GM23248 (cell line): ENCODE results near the gene SPTLC2. TPM values are rescaled to one million over a fixed set of nuclear protein-coding genes. Genes with fewer than 3 reads are reported as not detected.

ENCODE experiments used
- DNase-seq: peaks from one replicate; pipeline ENCODE4 v3.0.0-alpha.2; 2015
- H2AFZ ChIP-seq: fragments of 200-600 bp; sonication (generic); 2 replicates; pipeline ENCODE4 v1.6.1; 2016; ENCODE audit warnings: antibody characterized with exemption
- H3F3A ChIP-seq: fragments of 200-600 bp; sonication (generic); 2 replicates; pipeline ENCODE4 v1.6.1; 2016; ENCODE audit warnings: mild to moderate bottlenecking, antibody characterized with exemption, mixed run types; ENCODE audit not compliant: insufficient read depth
- H3K27ac ChIP-seq: fragments of 200-600 bp; sonication (generic); 2 replicates; pipeline ENCODE4 v1.5.1; 2016; ENCODE audit warnings: mild to moderate bottlenecking
- H3K27me3 ChIP-seq: fragments of 200-600 bp; sonication (generic); replicated peaks from 2 replicates; pipeline ENCODE4 v1.6.1; 2016; ENCODE audit warnings: mild to moderate bottlenecking; ENCODE audit not compliant: insufficient read depth
- H3K36me3 ChIP-seq: fragments of 200-600 bp; sonication (generic); 2 replicates; pipeline ENCODE4 v1.6.1; 2016; ENCODE audit warnings: low read depth, mild to moderate bottlenecking
- H3K4me1 ChIP-seq: fragments of 200-600 bp; sonication (generic); 2 replicates; pipeline ENCODE4 v1.6.1; 2016; ENCODE audit warnings: mild to moderate bottlenecking; ENCODE audit not compliant: insufficient read depth
- H3K4me2 ChIP-seq: fragments of 200-600 bp; sonication (generic); one replicate; pipeline ENCODE4 v1.6.1; 2016; ENCODE audit warnings: mild to moderate bottlenecking; ENCODE audit not compliant: unreplicated experiment
- H3K4me3 ChIP-seq: fragments of 200-600 bp; sonication (generic); 2 replicates; pipeline ENCODE4 v1.5.1; 2016; ENCODE audit warnings: mild to moderate bottlenecking
- H3K79me2 ChIP-seq: fragments of 200-600 bp; sonication (generic); 2 replicates; pipeline ENCODE4 v1.6.1; 2016; ENCODE audit warnings: mild to moderate bottlenecking; ENCODE audit not compliant: insufficient read depth
- H3K9ac ChIP-seq: fragments of 200-600 bp; sonication (generic); 2 replicates; pipeline ENCODE4 v1.6.1; 2016; ENCODE audit warnings: mild to moderate bottlenecking
- H3K9me2 ChIP-seq: fragments of 200-600 bp; sonication (generic); 2 replicates; pipeline ENCODE4 v1.6.1; 2016; ENCODE audit warnings: mixed run types, mild to moderate bottlenecking, moderate library complexity; ENCODE audit not compliant: insufficient read depth
- H3K9me3 ChIP-seq: fragments of 200-600 bp; sonication (generic); one replicate; pipeline ENCODE4 v1.6.1; 2017; ENCODE audit warnings: low read depth
- H4K20me1 ChIP-seq: fragments of 200-600 bp; sonication (generic); 2 replicates; pipeline ENCODE4 v1.6.0; 2016; ENCODE audit not compliant: insufficient read depth
- EZH2 ChIP-seq: fragments of 200-600 bp; sonication (generic); IDR thresholded peaks from 2 replicates; pipeline ENCODE4 v1.6.1; 2018; ENCODE audit warnings: antibody characterized with exemption, mild to moderate bottlenecking; ENCODE audit not compliant: insufficient read depth, poor library complexity, severe bottlenecking
- EZH2phosphoT487 ChIP-seq: fragments of 200-600 bp; sonication (generic); IDR thresholded peaks from 2 replicates; pipeline ENCODE4 v1.6.1; 2018; ENCODE audit warnings: antibody characterized with exemption, moderate library complexity, mild to moderate bottlenecking, low read depth; ENCODE audit not compliant: insufficient read depth
- WGBS, 2 experiments: methylation state at CpG; one replicate each; pipeline ENCODE4 v1.1.6; 2015 to 2017; ENCODE audit warnings: low lambda C conversion rate in 2 of 2, low coverage in 1 of 2; ENCODE audit errors: missing lambda C conversion rate in 2 of 2; 5-methylcytosine and 5-hydroxymethylcytosine counted together
- in situ Hi-C: fragments of 300-500 bp; cut with MboI; formaldehyde crosslinking; loops from 2 replicates; pipeline ENCODE4 v1.15.0; 2020
- polyA plus RNA-seq: library from polyadenylated mRNA; unstranded; fragments of >200 nt; fragmentation: Nextera tagmentation; extraction: Ambion mirVana; gene quantifications from 2 replicates; pipeline ENCODE4 v1.2.1, GENCODE V29; 2016
- total RNA-seq: library from RNA; depleted of rRNA; stranded (reverse); fragments of >200 nt; shearing (Covaris generic); gene quantifications from 2 replicates; pipeline ENCODE4 v1.2.3, GENCODE V29; 2014

SPTLC2 gene
- total and polyA plus RNA-seq, 2 experiments from 2014 or later: 44.7 to 45.6 TPM

- Histone ChIP-seq H3K4me3 (no peak overlapping the region), H3K4me2 (no peak overlapping the region), H3K79me2 (no peaks in the 10 kb centered on the region), H3F3A (no peaks in the 10 kb centered on the region), H2AFZ (no peak overlapping the region), H3K9me2 (no peaks in the 10 kb centered on the region), H3K27ac (no peak overlapping the region), H3K36me3 (no peaks in the 10 kb centered on the region), H4K20me1 (no peaks in the 10 kb centered on the region), H3K4me1 (peaks cover 3% of the 10 kb centered on the region; the same call in 1 of the 2 replicates), H3K27me3 (no peaks in the 10 kb centered on the region), H3K9me3 (no peaks in the 10 kb centered on the region), H3K9ac (no peak overlapping the region)
- no peak for TF ChIP-seq EZH2
- no peak for TF ChIP-seq EZH2phosphoT487
- DNase-seq: no peak
- WGBS, 2 experiments: 42 to 49% methylated on average over 2 of the region's 2 CpGs
- in situ Hi-C loops: no loop called here
These were observed 32.2 kb upstream of the SPTLC2 start for GRCh38 chr14:77648520-77649200.

- no peak overlapping the region for H2AFZ ChIP-seq
- peaks cover 3% of the 10 kb centered on the region; the same call in 1 of the 2 replicates for H3K4me1 ChIP-seq
- in situ Hi-C loops: no loop called here
- no peaks in the 10 kb centered on the region for H4K20me1 ChIP-seq
- WGBS, 2 experiments: 79 to 89% methylated on average over 2 of the region's 2 CpGs
- H3K36me3 ChIP-seq: no peaks in the 10 kb centered on the region
- H3K27ac ChIP-seq: no peak overlapping the region
- no peak overlapping the region for H3K4me2 ChIP-seq
- DNase-seq: no peak
- no peaks in the 10 kb centered on the region for H3F3A ChIP-seq
- no peak overlapping the region for H3K9ac ChIP-seq
- H3K9me3 ChIP-seq: no peaks in the 10 kb centered on the region
- H3K4me3 ChIP-seq: no peak overlapping the region
- TF ChIP-seq EZH2 (no peak), EZH2phosphoT487 (no peak)
- no peaks in the 10 kb centered on the region for H3K9me2 ChIP-seq
- no peaks in the 10 kb centered on the region for H3K27me3 ChIP-seq
- no peaks in the 10 kb centered on the region for H3K79me2 ChIP-seq
These were observed 31.4 kb upstream of the SPTLC2 start for GRCh38 chr14:77647853-77648252.

- H3K27me3 ChIP-seq: no peaks in the 10 kb centered on the region
- peaks cover 3% of the 10 kb centered on the region; the same call in 1 of the 2 replicates for H3K4me1 ChIP-seq
- H3K36me3 ChIP-seq: no peaks in the 10 kb centered on the region
- no peak overlapping the region for H3K4me2 ChIP-seq
- no peaks in the 10 kb centered on the region for H3K9me3 ChIP-seq
- TF ChIP-seq EZH2: no peak
- no peak for TF ChIP-seq EZH2phosphoT487
- no peak overlapping the region for H3K4me3 ChIP-seq
- 79 to 91% methylated on average over 4 of the region's 4 CpGs for WGBS, 2 experiments
- H4K20me1 ChIP-seq: no peaks in the 10 kb centered on the region
- H3K27ac ChIP-seq: no peak overlapping the region
- H3K79me2 ChIP-seq: no peaks in the 10 kb centered on the region
- H3F3A ChIP-seq: no peaks in the 10 kb centered on the region
- in situ Hi-C loops: no loop called here
- no peak overlapping the region for H2AFZ ChIP-seq
- no peak overlapping the region for H3K9ac ChIP-seq
- H3K9me2 ChIP-seq: no peaks in the 10 kb centered on the region
- DNase-seq: no peak
These were observed 30.5 kb upstream of the SPTLC2 start for GRCh38 chr14:77646907-77647306.

GRCh38 chr14:77645520-77646230 is 29.2 kb upstream of the SPTLC2 start:
- H3K4me2 ChIP-seq: no peak overlapping the region
- H3F3A ChIP-seq: no peaks in the 10 kb centered on the region
- H3K9me3 ChIP-seq: no peaks in the 10 kb centered on the region
- no peaks in the 10 kb centered on the region for H3K36me3 ChIP-seq
- H4K20me1 ChIP-seq: no peaks in the 10 kb centered on the region
- DNase-seq: no peak
- H3K4me3 ChIP-seq: no peak overlapping the region
- no peaks in the 10 kb centered on the region for H3K9me2 ChIP-seq
- WGBS, 2 experiments: 87 to 90% methylated on average over 15 of the region's 15 CpGs
- no peaks in the 10 kb centered on the region for H3K27me3 ChIP-seq
- TF ChIP-seq EZH2 (no peak), EZH2phosphoT487 (no peak)
- in situ Hi-C loops: no loop called here
- H3K27ac ChIP-seq: no peak overlapping the region
- no peak overlapping the region for H3K9ac ChIP-seq
- H2AFZ ChIP-seq: no peak overlapping the region; the same call in 1 of the 2 replicates
- peaks cover 12% of the 10 kb centered on the region for H3K4me1 ChIP-seq
- H3K79me2 ChIP-seq: no peaks in the 10 kb centered on the region
